Thyroid gland (tissue), 4 donors: Measurements from ENCODE around the gene SIPA1L3.

Experiments
- POLR2A ChIP-seq, 2 donors: fragments of 450-650 bp; IDR thresholded peaks; one replicate each; pipeline ENCODE4 v1.6.1; 2017; ENCODE audit warnings: antibody characterized with exemption in 2 of 2, mild to moderate bottlenecking in 2 of 2, moderate library complexity in 1 of 2
- TF ChIP-seq, protein P1 (sequence below), 6 experiments: fragments of 200-600 bp in 3 of 6; fragments of 450-650 bp in 3 of 6; sonication (generic) in 3 of 6; IDR thresholded peaks; one replicate each; pipeline ENCODE4 v1.5.1; 2016 to 2019; ENCODE audit warnings: antibody characterized with exemption in 6 of 6, mild to moderate bottlenecking in 2 of 6, inconsistent platforms in 1 of 6, moderate library complexity in 1 of 6

- TF ChIP-seq, protein P1, sequence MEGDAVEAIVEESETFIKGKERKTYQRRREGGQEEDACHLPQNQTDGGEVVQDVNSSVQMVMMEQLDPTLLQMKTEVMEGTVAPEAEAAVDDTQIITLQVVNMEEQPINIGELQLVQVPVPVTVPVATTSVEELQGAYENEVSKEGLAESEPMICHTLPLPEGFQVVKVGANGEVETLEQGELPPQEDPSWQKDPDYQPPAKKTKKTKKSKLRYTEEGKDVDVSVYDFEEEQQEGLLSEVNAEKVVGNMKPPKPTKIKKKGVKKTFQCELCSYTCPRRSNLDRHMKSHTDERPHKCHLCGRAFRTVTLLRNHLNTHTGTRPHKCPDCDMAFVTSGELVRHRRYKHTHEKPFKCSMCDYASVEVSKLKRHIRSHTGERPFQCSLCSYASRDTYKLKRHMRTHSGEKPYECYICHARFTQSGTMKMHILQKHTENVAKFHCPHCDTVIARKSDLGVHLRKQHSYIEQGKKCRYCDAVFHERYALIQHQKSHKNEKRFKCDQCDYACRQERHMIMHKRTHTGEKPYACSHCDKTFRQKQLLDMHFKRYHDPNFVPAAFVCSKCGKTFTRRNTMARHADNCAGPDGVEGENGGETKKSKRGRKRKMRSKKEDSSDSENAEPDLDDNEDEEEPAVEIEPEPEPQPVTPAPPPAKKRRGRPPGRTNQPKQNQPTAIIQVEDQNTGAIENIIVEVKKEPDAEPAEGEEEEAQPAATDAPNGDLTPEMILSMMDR (IDR thresholded peaks at IDR 0.05), result no peak
- TF ChIP-seq POLR2A (IDR thresholded peaks at IDR 0.05), result no peak
These were observed 175.5 kb downstream of the SIPA1L3 start for GRCh38 chr19:38082256-38083118.
